KBM-7 (cell line): ENCODE results near the gene ROPN1.

Experiments
- DNase-seq: peaks from one replicate; pipeline ENCODE4 v3.0.0-alpha.2; 2015
- in situ Hi-C: fragments of 300-500 bp; cut with MboI; formaldehyde crosslinking; loops from 2 replicates; pipeline ENCODE4 v1.14.3; 2020; ENCODE audit warnings: low sequenced_read_pairs, low pct_unique_long_range_greater_than_20kb, mixed read lengths

ROPN1 gene

DNA sequence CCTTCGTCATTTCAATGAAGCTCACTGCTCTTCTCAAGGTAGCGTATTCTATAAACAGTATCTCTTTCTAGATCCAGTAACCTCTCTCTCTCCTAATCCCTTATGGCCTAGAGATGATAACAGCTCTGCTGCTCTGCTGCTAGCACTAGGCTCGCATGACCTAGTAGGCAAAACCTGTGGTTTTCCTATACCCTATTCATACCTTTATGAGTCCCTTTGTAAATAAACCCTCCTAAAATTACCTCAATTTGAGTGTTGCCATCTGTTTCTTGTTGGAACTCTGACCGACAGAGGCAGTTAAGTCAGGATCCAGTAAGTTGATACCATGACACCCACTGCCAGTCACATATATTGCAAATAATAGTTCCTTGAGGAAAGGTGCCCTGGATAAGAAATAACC, 38.2 kb downstream of the ROPN1 start:
- DNase-seq = no peak

GRCh38 chr3:123952844-123953520, 38.9 kb downstream of the ROPN1 start:
- in situ Hi-C loops = no loop called here
- DNase-seq = no peak

More for the DNA sequence above, 38.2 kb downstream of the ROPN1 start:
- in situ Hi-C loops = no loop called here

GRCh38 chr3:123951522-123952447, 40.1 kb downstream of the ROPN1 start:
- in situ Hi-C loops = no loop called here
- DNase-seq = no peak

DNA sequence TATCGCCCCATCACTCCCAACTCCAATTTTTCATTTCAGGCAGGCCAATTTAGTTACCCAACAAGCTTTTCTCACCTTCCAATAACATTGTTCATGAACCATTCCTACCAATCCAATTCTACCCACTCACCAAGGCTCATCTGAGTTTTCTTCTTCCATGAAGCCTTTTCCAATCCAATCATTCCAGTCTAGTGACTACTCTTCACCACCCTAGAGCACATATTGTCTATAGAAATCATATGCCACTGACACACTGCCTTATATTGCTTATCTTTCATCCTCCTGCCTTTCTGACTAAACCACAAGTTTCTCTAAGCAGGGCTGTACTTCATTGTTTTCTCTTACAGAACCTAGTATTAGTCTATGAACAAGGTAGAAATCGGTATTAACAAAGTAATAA, 42.3 kb downstream of the ROPN1 start:
- in situ Hi-C loops = no loop called here
- no peak for DNase-seq

- in situ Hi-C loops = no loop called here
- no peak for DNase-seq
These were observed 43.5 kb downstream of the ROPN1 start for GRCh38 chr3:123948449-123948848.

GRCh38 chr3:123947482-123947881, 44.4 kb downstream of the ROPN1 start:
- DNase-seq = no peak
- in situ Hi-C loops = no loop called here

- in situ Hi-C loops = no loop called here
- no peak for DNase-seq
These were observed 50.4 kb downstream of the ROPN1 start for GRCh38 chr3:123941542-123941941.

- no peak for DNase-seq
- in situ Hi-C loops = no loop called here
These were observed 50.8 kb downstream of the ROPN1 start for GRCh38 chr3:123941121-123941520.

GRCh38 chr3:123939706-123940105, 52.2 kb downstream of the ROPN1 start:
- in situ Hi-C loops = no loop called here
- no peak for DNase-seq

- in situ Hi-C loops = no loop called here
- DNase-seq = no peak
These were observed 55.5 kb downstream of the ROPN1 start for GRCh38 chr3:123936400-123936799.

GRCh38 chr3:123935830-123936229, 56.1 kb downstream of the ROPN1 start:
- no peak for DNase-seq
- in situ Hi-C loops = no loop called here

- in situ Hi-C loops = no loop called here
- DNase-seq = no peak
These were observed 57.7 kb downstream of the ROPN1 start for GRCh38 chr3:123934250-123934649.

GRCh38 chr3:123930445-123930844, 61.5 kb downstream of the ROPN1 start:
- no peak for DNase-seq
- in situ Hi-C loops = no loop called here

GRCh38 chr3:123929325-123929724, 62.6 kb downstream of the ROPN1 start:
- in situ Hi-C loops = no loop called here
- DNase-seq = no peak

- no peak for DNase-seq
- in situ Hi-C loops = no loop called here
These were observed 65.5 kb downstream of the ROPN1 start for GRCh38 chr3:123926396-123926795.

DNA sequence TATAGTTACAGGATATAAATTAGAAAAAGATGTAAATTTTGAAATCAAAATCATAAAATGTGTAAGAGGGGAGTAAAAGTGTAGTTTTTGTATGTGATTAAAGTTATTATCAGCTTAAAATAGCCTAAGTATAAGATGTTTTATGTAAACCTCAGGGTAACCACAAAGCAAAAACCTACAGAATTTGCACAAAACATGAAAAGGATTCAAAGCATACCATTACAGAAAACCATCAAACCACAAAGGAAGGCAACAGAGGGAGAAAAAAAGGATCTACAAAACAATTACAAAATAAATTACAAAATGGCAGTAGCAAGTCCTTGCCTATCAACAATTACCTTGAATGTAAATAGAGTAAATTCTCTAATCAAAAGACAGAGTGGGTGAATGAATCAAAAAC, 71.1 kb downstream of the ROPN1 start:
- in situ Hi-C loops = no loop called here
- DNase-seq = no peak

DNA sequence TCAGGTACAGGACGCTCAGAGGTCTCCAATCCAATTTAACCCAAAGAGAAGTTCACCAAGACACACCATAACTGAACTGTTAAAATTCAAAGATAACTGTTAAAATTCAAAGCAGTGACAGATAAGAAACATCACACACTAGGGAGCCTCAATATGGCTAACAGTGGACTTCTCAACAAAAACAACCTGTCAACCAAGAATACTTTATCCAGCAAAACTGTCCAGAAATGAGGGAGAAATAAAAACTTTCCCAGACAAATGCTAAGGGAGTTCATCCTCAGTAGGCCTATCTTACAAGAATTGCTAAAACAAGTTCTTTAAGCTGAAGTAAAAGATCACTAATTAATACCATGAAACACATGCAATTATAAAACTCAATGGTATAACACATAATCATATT, 71.5 kb downstream of the ROPN1 start:
- no peak for DNase-seq
- in situ Hi-C loops = no loop called here

DNA sequence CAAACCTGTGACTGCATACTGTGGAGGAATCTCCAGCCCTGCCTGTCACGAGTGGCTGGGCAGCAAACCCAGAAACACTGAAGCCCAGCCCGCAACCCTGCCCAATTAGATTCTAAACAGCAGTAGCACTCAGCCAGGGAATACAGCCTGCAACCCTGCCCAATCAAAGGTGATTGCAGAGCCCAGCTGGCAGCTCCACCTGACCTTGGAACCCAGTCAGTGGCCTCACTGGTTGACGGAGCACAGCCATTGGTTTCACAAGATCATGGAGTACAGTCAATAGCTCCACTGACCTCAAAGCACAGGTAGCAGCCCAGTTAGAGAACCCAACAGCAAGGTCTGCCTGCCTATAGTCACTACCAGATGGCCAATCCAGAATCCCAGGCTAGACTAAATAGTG, 72.6 kb downstream of the ROPN1 start:
- in situ Hi-C loops = no loop called here
- no peak for DNase-seq
